CD14-positive monocyte (primary cell): ENCODE results near the gene SLC4A7. TPM values are rescaled to one million over a fixed set of nuclear protein-coding genes. Genes with fewer than 3 reads are reported as not detected.
A peak's percentile ranks its signal among the peaks of the same experiment; 100 is the strongest.

Source experiments
- DNase-seq, 3 donors: peaks; one replicate each; pipeline ENCODE4 v3.0.0-alpha.2; 2011 to 2022
- H2AFZ ChIP-seq: 2 replicates; pipeline ENCODE4 v1.6.0; 2012; ENCODE audit warnings: mild to moderate bottlenecking, low read depth, low read length, inconsistent platforms; ENCODE audit not compliant: insufficient read depth, poor library complexity, severe bottlenecking
- H3K27ac ChIP-seq, 2 donors: 1 replicate in 1 of 2; 2 replicates in 1 of 2; pipeline ENCODE4 v1.5.1; 2012 to 2013; ENCODE audit warnings: low read length in 2 of 2, control low read depth in 1 of 2, inconsistent platforms in 1 of 2, low read depth in 1 of 2, mild to moderate bottlenecking in 1 of 2
- H3K27me3 ChIP-seq, 2 donors: one replicate each; pipeline versions ENCODE4 v1.6.0 to v1.6.1; 2011 to 2013; ENCODE audit warnings: low read length in 2 of 2; ENCODE audit not compliant: control insufficient read depth in 2 of 2, insufficient read depth in 2 of 2
- H3K36me3 ChIP-seq, 2 donors: replicated peaks in 1 of 2; 1 replicate in 1 of 2; 2 replicates in 1 of 2; pipeline versions ENCODE4 v1.5.1 to v1.6.1; 2012 to 2013; ENCODE audit warnings: low read length in 2 of 2, control low read depth in 1 of 2, inconsistent platforms in 1 of 2, mild to moderate bottlenecking in 1 of 2; ENCODE audit not compliant: insufficient read depth in 2 of 2, control insufficient read depth in 1 of 2
- H3K4me1 ChIP-seq, 2 donors: 1 replicate in 1 of 2; 2 replicates in 1 of 2; pipeline versions ENCODE4 v1.5.1 to v1.6.1; 2012 to 2013; ENCODE audit warnings: low read length in 2 of 2, control low read depth in 1 of 2, inconsistent platforms in 1 of 2, mild to moderate bottlenecking in 1 of 2, moderate library complexity in 1 of 2; ENCODE audit not compliant: insufficient read depth in 2 of 2, control insufficient read depth in 1 of 2
- H3K4me2 ChIP-seq: replicated peaks from 2 replicates; pipeline ENCODE3; 2012; ENCODE audit warnings: low read length, moderate library complexity, mild to moderate bottlenecking; ENCODE audit not compliant: poor library complexity, severe bottlenecking; ENCODE audit errors: extremely low read depth
- H3K4me3 ChIP-seq, 3 experiments: fragments of 200-600 bp in 1 of 3; sonication (generic) in 1 of 3; replicated peaks in 1 of 3; 1 replicate in 2 of 3; 2 replicates in 1 of 3; pipeline ENCODE4 v1.5.1; 2011 to 2013; ENCODE audit warnings: low read length in 3 of 3, mild to moderate bottlenecking in 3 of 3, control low read depth in 2 of 3, low read depth in 2 of 3, inconsistent platforms in 1 of 3, moderate library complexity in 1 of 3
- H3K79me2 ChIP-seq: 2 replicates; pipeline ENCODE4 v1.6.0; 2012; ENCODE audit warnings: mild to moderate bottlenecking, control low read depth, inconsistent platforms, low read length, moderate library complexity; ENCODE audit not compliant: insufficient read depth
- H3K9ac ChIP-seq: 2 replicates; pipeline ENCODE4 v1.6.0; 2017; ENCODE audit warnings: low read length, mild to moderate bottlenecking; ENCODE audit not compliant: insufficient read depth, poor library complexity, severe bottlenecking
- H3K9me3 ChIP-seq, 2 donors: replicated peaks in 1 of 2; 1 replicate in 1 of 2; 2 replicates in 1 of 2; pipeline versions ENCODE4 v1.5.1 to v1.6.1; 2012 to 2013; ENCODE audit warnings: low read length in 2 of 2, control low read depth in 1 of 2; ENCODE audit not compliant: control insufficient read depth in 1 of 2, insufficient read depth in 1 of 2
- H4K20me1 ChIP-seq: 2 replicates; pipeline ENCODE4 v1.6.0; 2012; ENCODE audit warnings: mild to moderate bottlenecking, low read length, control low read depth, moderate library complexity; ENCODE audit not compliant: insufficient read depth
- H3K27ac Mint-ChIP-seq, 7 donors: one replicate each; pipeline ENCODE4 v1.8.0; 2020; ENCODE audit warnings: mild to moderate bottlenecking in 7 of 7, mixed read lengths in 7 of 7, moderate library complexity in 6 of 7, inconsistent platforms in 2 of 7
- H3K27me3 Mint-ChIP-seq, 3 donors: one replicate each; pipeline ENCODE4 v1.8.0; 2021 to 2022; ENCODE audit warnings: low read depth in 3 of 3, mild to moderate bottlenecking in 3 of 3, mixed read lengths in 3 of 3, moderate library complexity in 3 of 3, inconsistent platforms in 1 of 3
- H3K36me3 Mint-ChIP-seq, 2 donors: one replicate each; pipeline ENCODE4 v1.8.0; 2020; ENCODE audit warnings: mixed read lengths in 2 of 2, inconsistent platforms in 1 of 2, mild to moderate bottlenecking in 1 of 2
- H3K4me1 Mint-ChIP-seq: one replicate; pipeline ENCODE4 v1.8.0; 2020; ENCODE audit warnings: mild to moderate bottlenecking, mixed read lengths
- H3K4me3 Mint-ChIP-seq, 2 donors: one replicate each; pipeline ENCODE4 v1.8.0; 2020; ENCODE audit warnings: mild to moderate bottlenecking in 2 of 2, mixed read lengths in 2 of 2, moderate library complexity in 1 of 2
- H3K9me3 Mint-ChIP-seq, 7 donors: one replicate each; pipeline ENCODE4 v1.8.0; 2020 to 2022; ENCODE audit warnings: mixed read lengths in 7 of 7, mild to moderate bottlenecking in 6 of 7, moderate library complexity in 6 of 7, inconsistent platforms in 2 of 7
- CTCF ChIP-seq: fragments of 200-600 bp; IDR thresholded peaks from one replicate; pipeline ENCODE4 v1.8.0; 2022; ENCODE audit warnings: antibody characterized with exemption, mild to moderate bottlenecking
- WGBS: methylation state at CpG from one replicate; pipeline ENCODE4 v1.1.5; 2013; ENCODE audit warnings: missing lambda C conversion rate; ENCODE audit not compliant: insufficient coverage; 5-methylcytosine and 5-hydroxymethylcytosine counted together
- intact Hi-C, 2 donors: fragments of 100-400 bp; cut with micrococcal nuclease; formaldehyde crosslinking; loops; one replicate each; pipeline versions ENCODE4 v1.15.0 to v1.15.1; 2023
- polyA plus RNA-seq, 3 donors: library from polyadenylated mRNA; depleted of rRNA in 1 of 3; unstranded in 2 of 3; stranded (reverse) in 1 of 3; fragments of 300-500 nt in 2 of 3; fragments of >200 nt in 1 of 3; fragmentation: Illumina TruSeq in 2 of 3; gene quantifications; 1 replicate in 2 of 3; 2 replicates in 1 of 3; pipeline ENCODE4 v1.2.3, GENCODE V29; 2012 to 2021

Gene SLC4A7
- polyA plus RNA-seq, 3 donors, result 5.4 to 7.6 (median 5.5) TPM

- Mint-ChIP-seq H3K27me3 (no peaks in the 10 kb centered on the region), H3K4me1 (peaks cover 7% of the 10 kb centered on the region), H3K36me3 (peaks cover 34 to 35% of the 10 kb centered on the region in 2 donors), H3K9me3 (no peaks in the 10 kb centered on the region), H3K27ac (peak overlapping the region in 5 of 7 donors; percentile 35 to 88 (median 66)), H3K4me3 (no peak overlapping the region)
- intact Hi-C loops, result no loop called here
- H2AFZ ChIP-seq, result no peak overlapping the region
- no peaks in the 10 kb centered on the region for H3K9me3 ChIP-seq
- peak overlapping the region; percentile 17 for H3K4me2 ChIP-seq
- TF ChIP-seq CTCF, result no peak
- H3K27ac ChIP-seq, result peak overlapping the region in 1 of 2 donors; percentile 42
- no peak overlapping the region for H3K9ac ChIP-seq
- H3K36me3 ChIP-seq, result peaks cover 34 to 72% of the 10 kb centered on the region in 2 donors
- no peaks in the 10 kb centered on the region for H3K27me3 ChIP-seq
- peak in 1 of 3 donors; percentile 23 for DNase-seq
- no peak overlapping the region for H3K4me3 ChIP-seq
- H4K20me1 ChIP-seq, result no peaks in the 10 kb centered on the region
- H3K79me2 ChIP-seq, result no peaks in the 10 kb centered on the region
- peaks cover 0 to 2% of the 10 kb centered on the region in 2 donors for H3K4me1 ChIP-seq
Observed at GRCh38 chr3:27385504-27385903, 98.7 kb downstream of the SLC4A7 start.

- peaks cover 32 to 71% of the 10 kb centered on the region in 2 donors for H3K36me3 ChIP-seq
Observed at GRCh38 chr3:27384191-27384590, 100.0 kb downstream of the SLC4A7 start.

More at GRCh38 chr3:27384191-27384590, 100.0 kb downstream of the SLC4A7 start:
- peaks cover 0 to 2% of the 10 kb centered on the region in 2 donors for H3K4me1 ChIP-seq
- no peaks in the 10 kb centered on the region for H4K20me1 ChIP-seq
- no peaks in the 10 kb centered on the region for H3K27me3 ChIP-seq
- H3K27ac ChIP-seq, result no peak overlapping the region
- no peak overlapping the region for H3K4me3 ChIP-seq
- Mint-ChIP-seq H3K27me3 (no peaks in the 10 kb centered on the region), H3K4me1 (peaks cover 7% of the 10 kb centered on the region), H3K27ac (no peak overlapping the region), H3K4me3 (no peak overlapping the region), H3K36me3 (peaks cover 31% of the 10 kb centered on the region in 2 donors), H3K9me3 (no peaks in the 10 kb centered on the region)
- no CpG with 5 or more reads among the region's 1 CpG for WGBS
- no peak overlapping the region for H3K4me2 ChIP-seq
- H3K79me2 ChIP-seq, result no peaks in the 10 kb centered on the region
- no peak overlapping the region for H2AFZ ChIP-seq
- H3K9ac ChIP-seq, result no peak overlapping the region
- DNase-seq, result no peak
- intact Hi-C loops, result no loop called here
- no peaks in the 10 kb centered on the region for H3K9me3 ChIP-seq
- no peak for TF ChIP-seq CTCF
